ENCODE results near the gene HOXC5. TPM values are rescaled to one million over a fixed set of nuclear protein-coding genes. Genes with fewer than 3 reads are reported as not detected.

HOXC5 gene
- total RNA-seq, 4 donors from 2014 or later, result 0.31 to 3.3 (median 1.3) TPM; not detected in 1

- ATAC-seq, result no peak
- TF ChIP-seq POLR2AphosphoS5 (IDR thresholded peaks at IDR 0.05), result peak; percentile 31
- TF ChIP-seq EP300 (IDR thresholded peaks at IDR 0.05), result no peak
- peak overlapping the region; percentile 75 to 98 (median 92) for H3K27ac ChIP-seq
- H3K36me3 ChIP-seq, result no peaks in the 10 kb centered on the region
- H3K4me3 ChIP-seq, result peak overlapping the region; percentile 35 to 51
- WGBS, 2 donors (ENCODE audit: low coverage in 1 of 2), result 0% methylated on average over 14 of the region's 36 CpGs; no CpG with 5 or more reads in 1 of the 2 donors
- no peaks in the 10 kb centered on the region for H3K9me3 ChIP-seq
- H3K27me3 ChIP-seq, result no peaks in the 10 kb centered on the region
- H3K4me1 ChIP-seq, result peaks cover 0 to 20% (median 0%) of the 10 kb centered on the region in 3 donors
Measured at GRCh38 chr12:54082397-54082892, 49.6 kb downstream of the HOXC5 start.

Small RNAs within 50 kb of the gene (small RNA-seq; reads per million reads assigned to genes)
- gene HOXC5 (0 reads per million in 4 donors), gene MIR196A2 (0 to 1.1 (median 0.27) reads per million in 4 donors), gene MIR615 (0.49 to 4.3 (median 1.2) reads per million in 4 donors)

Other genes starting within 250 kb of the HOXC5 start
- not detected for gene HOXC13, start 94.2 kb upstream of the HOXC5 start, total RNA-seq
- not detected for gene HOXC12, start 78.1 kb upstream of the HOXC5 start, total RNA-seq
- gene HOXC11, start 59.9 kb upstream of the HOXC5 start, total RNA-seq, result not detected
- gene HOTAIR, start 58.1 kb upstream of the HOXC5 start, total RNA-seq, result under 1 TPM in 1 of 4 donors, not detected in 3; 0.31 TPM
- not detected for gene HOXC10, start 47.9 kb upstream of the HOXC5 start, total RNA-seq
- not detected for gene HOXC9, start 32.9 kb upstream of the HOXC5 start, total RNA-seq
- gene HOXC8, start 24.1 kb upstream of the HOXC5 start, total RNA-seq, result under 1 TPM in 2 of 4 donors, not detected in 2; 0.15 to 0.40 TPM
- gene HOXC6, start 4.6 kb upstream of the HOXC5 start, total RNA-seq, result under 1 TPM in 1 of 4 donors, not detected in 3; 0.50 TPM
- 1 to 10 TPM in 3 of 4 donors, under 1 TPM in 1; 0.69 to 5.7 (median 2.7) TPM for gene HOXC4, start 20.8 kb downstream of the HOXC5 start, total RNA-seq
- 10 to 100 TPM; 25.3 to 35.8 (median 31.9) TPM for gene SMUG1, start 155.9 kb downstream of the HOXC5 start, total RNA-seq
- gene CBX5, start 247.1 kb downstream of the HOXC5 start, total RNA-seq, result 10 to 100 TPM; 32.5 to 62.4 (median 49.3) TPM
- gene HNRNPA1, start 247.7 kb downstream of the HOXC5 start, total RNA-seq, result 100 to 1,000 TPM; 250 to 459 (median 349) TPM